Activated CD4-positive, alpha-beta T cell treated with anti-CD3 and anti-CD28 coated beads for 4 hours (primary cell): ENCODE data around the gene RTTN.

Source experiments
- DNase-seq, 2 donors: peaks; one replicate each; pipeline ENCODE4 v3.0.0-alpha.2; 2020

RTTN gene

DNA sequence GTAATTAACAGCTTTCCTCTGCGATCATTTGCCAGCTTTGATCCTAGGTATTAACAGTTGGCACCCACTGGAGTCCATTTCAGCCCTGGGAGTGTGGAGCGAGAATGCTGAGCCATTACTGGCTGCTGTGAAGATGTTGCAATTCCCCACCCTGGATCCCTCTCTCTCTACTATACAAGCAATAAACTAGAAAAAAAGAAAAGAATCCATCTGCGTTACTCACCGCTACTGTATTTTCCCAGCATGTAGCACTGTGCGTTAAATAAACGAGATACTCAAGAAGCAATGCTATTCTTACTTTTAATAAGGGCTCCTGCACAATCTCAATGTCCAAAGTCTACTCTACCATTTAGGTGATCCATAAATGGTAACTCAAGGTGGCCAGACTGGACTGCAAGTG, 8.5 kb downstream of the RTTN start:
- no peak for DNase-seq

DNA sequence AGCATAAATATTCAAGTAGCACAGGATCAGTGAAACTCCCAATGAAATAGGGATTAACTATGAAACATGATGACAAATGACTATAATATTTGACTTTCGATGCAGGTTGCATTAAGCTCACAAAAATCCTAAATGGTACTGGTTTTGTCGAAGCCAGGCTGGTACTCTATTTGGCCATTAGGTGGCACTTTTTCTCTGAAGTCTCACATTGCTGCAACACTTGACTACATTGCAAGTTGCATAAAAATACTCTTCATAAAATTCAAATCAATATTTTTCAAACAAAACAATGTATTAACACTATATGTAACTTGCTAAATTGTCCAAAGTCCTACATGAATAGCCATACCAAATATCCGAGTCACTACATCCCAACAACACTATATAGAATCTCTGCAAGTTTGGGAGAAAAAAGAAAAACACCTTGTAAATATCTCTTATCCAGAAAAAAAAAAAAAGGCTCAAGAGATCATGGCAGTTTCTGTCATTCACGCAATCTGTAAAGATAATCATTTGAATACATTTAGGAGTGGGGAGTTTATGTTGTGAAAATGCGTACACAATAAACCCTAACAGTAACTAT, 9.5 kb downstream of the RTTN start:
- peak in 1 of 2 donors; percentile 5 for DNase-seq

DNA sequence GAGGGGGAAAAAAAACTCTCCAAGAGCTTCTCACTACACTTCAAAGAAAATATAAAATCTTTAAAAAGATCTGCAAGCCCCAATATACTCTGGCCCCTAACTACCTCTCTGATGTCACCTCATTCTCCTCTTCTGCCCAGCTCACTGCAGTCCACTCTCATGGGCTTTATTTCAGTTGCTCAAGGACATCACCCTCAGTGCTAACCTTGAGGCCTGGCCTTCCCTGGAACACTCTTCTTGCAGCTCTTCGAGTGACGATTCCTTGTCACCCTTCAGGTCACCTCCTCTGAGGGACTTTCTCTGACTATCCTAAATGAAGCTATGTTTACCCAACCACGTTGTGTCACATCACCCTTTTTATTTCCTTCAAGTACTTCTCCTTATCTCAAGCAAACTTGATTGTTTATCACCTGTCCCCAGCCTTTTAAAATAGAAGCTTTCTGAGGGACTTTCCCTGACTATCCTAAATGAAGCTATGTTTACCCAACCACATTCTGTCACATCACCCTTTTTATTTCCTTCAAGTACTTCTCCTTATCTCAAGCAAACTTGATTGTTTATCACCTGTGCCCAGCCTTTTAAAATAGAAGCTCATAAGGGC, 10.4 kb downstream of the RTTN start:
- DNase-seq = no peak

DNA sequence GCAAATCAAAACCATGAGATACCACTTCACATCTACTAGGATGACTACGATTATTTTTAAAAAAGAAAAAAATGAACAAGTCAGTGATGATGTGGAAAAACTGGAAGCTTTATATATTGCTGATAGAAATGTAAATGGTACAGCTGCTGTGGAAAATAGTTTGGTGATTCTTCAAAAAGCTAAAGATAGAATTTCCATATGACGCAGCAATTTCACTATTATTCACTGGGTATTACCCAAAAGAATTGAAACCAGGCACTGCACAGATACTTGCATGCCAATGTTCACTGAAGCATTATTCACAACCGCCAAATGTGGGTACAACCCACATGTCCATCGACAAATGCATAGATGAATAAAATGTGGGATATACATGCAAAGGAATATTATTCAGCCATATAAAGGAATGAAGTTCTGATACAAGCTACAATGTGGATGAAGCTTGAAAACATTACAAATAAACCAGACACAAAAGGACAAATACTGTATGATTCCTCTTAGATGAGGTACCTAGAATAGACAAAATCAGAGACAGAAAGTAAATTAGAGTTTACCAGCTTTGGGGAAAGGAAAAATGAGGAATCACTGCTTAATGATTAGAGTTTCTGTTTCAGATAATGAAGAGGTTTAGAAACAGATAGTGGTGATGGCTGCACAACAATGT, 11.1 kb downstream of the RTTN start:
- DNase-seq = no peak

DNA sequence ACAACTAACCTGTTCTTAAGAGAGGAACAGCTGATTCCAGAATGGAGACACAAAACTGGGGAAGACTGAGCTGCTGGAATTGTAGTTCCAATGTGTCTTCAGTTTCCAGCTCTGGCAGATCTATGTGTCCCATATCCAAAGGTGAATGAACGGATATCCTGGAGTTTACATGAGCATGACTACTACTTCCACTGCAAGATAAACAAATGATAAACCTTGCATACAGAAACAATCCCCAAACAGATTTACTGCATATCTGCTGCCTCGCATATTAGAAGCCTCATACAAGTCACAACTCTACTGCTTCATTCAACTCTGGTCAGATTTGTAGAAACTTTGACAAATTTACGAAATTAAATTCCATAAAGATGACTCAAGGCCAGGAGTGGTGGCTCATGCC, 15.0 kb downstream of the RTTN start:
- DNase-seq = no peak

DNA sequence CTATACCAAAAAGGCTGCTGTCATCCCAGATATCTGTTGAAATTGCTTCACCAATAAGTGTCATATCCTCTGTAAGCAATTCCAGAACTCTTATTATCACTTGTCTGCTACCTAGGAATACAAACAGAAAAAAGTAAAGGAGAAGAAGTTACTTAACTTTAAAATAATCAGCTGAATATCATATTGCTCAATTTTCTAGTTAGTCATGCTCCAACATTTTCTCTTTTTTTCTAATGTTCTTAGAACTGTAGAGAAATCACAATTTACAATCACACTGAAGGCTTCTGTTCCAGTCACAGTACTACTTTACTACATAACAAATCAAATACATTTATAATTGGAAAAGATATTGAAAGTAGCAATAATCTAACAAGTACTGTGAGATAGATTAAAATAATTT, 17.4 kb downstream of the RTTN start:
- no peak for DNase-seq

DNA sequence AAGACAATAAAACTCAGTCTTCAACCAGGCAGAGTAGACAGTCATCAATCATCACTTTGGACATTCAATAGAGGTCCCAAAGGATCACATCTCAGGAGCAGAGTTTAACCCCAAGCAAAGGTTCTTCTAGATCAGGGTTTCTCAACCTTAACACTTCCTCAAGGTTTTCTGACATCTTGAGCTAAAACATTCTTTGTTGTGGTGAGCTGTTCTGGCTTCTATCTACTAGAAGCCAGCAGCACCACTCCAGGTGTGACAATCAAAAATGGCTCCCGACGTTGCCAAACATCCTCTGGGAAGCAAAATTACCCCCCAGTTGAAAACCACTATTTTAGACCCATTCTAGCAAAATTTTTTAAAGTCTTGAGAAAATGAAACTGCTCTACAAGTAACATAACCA, 22.0 kb downstream of the RTTN start:
- DNase-seq = no peak

DNA sequence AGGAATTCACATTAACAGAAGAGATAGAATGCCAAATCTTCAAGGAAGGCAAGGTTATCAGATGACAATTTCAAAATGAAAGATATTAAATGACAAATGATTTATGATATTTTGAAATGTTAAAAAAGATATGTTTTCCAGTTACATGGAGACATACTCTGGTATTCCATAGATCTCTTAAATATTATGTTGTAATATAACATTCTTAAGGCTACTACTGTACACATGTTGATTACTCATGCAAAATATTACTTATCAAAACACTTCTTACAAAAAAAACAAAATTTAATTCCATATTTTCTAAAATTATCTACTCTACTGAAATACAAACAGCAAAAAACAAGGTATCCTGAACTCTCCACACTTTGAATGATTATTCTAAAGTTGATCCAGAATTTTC, 22.9 kb downstream of the RTTN start:
- DNase-seq = no peak

DNA sequence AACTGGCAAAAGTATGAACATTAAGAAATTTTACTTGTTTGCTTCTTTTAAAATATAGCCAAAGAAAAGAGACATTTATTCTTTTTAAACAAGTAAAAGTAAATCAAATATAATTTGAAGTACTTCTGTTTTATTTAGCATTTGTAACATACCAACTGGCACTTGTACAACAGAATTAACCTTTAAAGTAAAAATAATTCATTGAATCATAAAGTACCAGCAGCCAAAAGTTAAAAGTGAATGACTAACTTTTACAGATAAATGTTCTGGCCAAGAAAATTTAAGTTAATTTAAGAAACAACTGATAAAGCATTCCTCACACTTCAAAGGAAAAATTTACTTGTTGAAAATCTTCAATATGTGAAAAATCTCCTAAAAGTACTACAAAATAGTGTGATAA, 23.8 kb downstream of the RTTN start:
- DNase-seq = no peak

DNA sequence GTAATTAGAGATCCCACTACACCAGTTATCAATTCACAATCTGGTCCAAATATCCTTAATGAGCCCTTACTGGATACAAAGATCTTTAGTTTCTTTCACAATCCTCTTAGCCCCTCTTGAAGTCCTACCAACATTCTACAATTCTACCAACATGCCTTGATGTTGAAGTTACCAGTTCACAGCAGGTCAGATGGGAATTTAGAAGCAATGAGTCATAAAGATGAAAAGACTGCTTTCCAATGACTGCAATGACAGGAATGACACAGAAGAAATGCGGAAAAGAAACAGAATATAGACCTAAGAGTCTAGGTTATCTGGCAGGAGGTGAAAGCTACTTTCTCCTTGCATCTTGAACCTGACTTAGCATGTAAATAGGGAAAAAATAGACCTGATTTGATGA, 24.5 kb downstream of the RTTN start:
- no peak for DNase-seq

DNA sequence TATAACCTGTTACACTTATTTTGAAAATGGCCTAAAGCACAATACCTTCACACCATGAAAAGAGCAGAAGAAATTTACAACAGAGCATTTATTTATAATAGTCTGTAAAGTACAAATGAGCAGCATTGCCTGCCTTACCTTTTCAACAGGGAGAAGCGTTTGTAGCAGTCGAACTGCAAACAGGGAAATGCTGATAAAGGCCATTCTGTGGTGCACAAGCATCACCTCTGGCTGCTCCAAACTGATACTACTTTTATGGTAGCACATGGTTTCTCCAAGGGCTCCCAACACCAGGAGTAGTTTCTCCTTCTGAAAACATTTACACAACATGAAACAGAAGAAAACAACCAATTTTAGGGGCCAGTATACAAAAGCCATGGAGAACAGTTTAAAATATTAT, 28.9 kb downstream of the RTTN start:
- no peak for DNase-seq

DNA sequence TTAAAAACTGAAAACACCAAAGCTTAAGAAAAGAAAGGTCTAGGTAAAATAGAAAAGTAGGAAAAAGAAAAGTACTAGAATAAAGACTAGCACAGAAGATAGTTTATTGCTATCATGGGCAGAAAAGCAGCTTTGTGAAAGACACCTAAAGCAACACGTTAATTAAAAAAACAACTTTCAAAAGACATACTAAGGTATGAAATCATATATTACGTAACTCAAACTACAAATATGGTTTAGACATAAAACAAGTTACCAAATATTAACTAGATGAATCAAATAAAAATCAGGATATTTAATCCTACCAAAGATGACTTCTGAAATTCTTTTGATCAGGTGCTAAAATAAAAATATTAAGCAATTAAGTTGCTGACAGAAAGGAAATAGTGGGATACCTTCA, 30.3 kb downstream of the RTTN start:
- DNase-seq = no peak

DNA sequence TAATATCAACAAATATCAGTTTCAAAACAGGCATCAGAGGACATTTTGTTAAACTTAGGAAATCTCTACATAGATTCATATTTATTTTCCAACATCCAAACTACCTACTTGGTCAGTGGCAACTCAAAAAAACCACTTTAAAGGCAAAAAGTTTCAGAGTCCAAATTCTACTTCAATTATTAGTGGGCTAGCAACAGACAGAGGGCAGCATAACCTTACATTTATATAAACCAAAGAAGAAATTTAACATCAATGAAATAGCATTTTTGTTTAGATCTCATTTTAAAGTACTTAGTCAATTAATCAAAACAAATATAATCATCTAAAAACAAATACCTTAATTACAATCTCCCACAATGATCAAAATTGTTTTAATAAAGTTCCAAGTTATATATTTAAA, 33.3 kb downstream of the RTTN start:
- no peak for DNase-seq

DNA sequence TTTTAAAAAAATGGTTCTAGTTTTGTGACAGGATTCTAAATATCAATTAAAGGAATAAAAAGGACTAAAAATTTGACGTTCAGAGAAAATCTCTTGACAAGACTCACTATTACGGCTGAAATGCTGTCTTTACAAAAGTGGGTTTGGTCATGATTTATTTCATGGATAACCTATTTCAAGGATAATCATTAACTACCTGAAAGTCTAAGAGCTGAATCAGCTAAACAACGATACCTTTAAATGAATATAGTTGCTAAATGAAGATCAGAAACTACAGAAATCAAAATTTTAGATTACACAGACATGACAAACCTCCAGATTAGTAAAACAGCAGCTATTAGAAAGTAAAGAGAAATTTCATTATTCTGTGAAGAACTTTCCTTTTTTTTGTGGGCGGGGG, 35.7 kb downstream of the RTTN start:
- no peak for DNase-seq

DNA sequence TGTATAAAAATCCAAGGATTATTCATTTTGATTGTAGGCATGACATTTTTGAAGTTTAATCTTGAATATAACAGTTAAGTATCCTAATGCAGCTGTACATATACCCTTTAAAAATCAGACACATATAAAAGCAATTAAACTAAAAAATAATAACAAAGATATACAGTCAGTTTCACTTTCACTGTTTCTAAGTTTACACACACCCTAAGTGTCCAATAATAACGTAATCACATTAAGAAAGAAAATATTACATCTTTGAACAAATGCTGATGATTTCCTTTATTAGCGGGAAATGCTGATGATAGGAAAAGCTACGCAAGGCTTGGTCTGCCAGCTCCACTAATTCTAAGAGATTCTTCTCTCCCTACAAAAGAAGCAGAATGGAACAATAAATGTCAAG, 38.8 kb downstream of the RTTN start:
- no peak for DNase-seq

DNA sequence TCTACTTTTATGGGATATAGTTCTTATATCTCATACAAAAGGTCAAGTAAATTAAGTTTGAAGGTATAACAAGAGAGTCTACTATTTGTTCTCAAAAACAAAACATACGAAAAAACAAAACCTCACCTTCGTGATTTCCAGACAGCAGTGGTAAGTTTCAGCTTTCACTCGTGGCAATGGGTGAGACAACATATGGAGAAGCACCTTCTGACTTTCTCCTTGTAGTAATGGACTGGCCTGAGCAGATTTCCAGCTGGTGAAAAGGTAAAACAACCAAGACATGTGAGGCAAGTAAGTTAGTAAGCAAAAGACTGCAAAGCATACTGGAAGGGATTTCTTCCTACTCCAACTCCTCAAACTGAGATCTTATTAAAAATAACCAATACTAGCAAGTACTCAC, 39.6 kb downstream of the RTTN start:
- no peak for DNase-seq

DNA sequence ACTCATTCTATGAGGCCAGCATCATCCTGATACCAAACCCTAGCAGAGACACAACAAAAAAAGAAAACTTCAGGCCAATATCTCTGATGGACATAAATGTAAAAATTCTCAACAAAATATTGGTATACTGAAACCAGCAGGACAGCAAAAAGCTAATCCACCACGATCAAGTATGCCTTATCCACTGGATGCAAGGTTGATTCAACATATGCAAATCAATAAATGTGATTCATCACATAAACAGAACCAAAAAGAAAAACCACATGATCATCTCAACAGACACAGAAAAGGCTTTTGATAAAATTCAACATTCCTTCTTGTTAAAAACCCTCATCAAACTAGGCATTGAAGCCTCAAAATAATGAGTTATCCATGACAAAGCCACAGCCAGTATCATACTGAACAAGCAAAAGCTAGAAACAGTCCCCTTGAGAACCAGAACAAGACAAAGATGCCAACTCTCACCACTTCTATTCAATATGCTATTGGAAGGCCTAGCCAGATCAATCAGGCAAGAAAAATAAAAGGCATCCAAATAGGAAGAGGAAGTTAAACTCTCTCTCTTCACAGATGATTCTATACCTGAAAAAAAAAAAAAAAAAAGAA, 45.3 kb downstream of the RTTN start:
- DNase-seq = no peak

DNA sequence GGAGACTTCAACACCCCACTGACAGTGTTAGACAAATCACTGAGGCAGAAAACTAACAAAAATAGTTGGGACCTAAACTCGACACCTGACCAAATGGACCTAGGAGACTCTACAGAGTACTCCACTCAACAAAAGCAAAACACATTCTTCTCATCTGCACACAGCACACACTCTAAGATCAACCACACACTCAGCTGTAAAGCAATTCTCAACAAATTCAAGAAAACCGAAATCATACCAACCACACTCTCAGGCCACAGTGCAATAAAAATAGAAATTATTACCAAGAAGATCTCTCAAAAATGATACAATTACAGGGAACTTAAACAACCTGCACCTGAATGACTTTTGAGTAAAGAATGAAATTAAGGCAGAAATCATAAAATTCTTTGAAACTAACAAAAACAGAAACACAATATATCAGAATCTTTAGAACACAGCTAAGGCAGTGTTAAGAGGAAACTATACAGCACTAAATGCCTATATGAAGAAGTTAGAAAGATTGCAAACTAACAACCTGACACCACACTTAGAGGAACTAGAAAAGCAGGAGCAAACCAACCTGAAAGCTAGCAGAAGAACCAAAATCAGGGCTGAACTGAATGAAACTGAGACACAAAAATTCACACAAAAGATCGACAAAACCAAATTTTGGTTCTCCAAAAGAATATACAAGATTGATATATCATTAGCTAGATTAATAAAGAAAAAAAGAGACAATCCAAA, 46.3 kb downstream of the RTTN start:
- no peak for DNase-seq

DNA sequence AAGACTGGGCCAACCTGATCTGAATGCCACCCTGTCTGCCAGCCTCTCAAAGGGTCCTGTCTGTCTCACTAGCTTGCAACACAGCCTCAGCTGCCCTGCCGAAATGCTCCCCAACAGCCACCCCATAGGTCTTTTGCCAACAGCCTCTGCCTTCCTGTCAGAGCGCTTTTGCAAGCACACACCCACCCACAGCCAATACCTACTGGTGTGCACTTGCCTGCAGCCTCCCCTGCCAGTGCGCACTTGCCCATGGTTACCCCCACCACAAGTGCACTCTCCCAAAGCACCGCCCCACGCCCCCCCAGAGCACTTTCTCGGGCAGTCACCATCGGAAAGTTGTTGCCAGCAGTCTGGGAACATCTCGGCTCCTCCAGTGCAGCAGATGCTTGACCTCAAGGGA, 48.6 kb downstream of the RTTN start:
- no peak for DNase-seq

DNA sequence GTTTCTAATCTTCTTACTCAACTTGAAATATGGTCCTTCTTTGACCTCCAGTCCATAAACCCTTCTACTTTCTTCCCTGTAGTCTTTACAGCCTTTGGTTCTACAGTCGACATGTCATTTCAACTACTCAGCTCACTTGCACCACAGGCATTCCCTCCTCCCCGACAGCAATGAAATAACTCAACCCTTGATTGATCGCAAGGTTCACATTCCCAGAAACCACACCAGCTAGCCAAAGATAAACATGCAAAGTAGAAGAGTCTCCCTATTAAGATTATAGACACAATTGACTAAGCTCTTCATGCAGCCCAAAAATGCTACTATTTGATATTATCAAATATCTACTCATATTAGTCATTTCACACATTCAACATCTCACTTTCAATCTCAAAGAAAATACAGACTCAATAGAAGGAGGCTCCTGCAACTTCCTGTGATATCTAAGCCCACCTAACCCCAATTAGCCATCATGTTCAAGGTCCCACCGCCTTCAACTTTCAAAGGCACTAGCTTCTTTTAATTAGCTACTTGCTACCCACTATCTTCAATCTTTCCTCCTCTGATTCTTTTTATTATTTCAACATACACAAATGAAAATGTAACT, 50.8 kb downstream of the RTTN start:
- no peak for DNase-seq

DNA sequence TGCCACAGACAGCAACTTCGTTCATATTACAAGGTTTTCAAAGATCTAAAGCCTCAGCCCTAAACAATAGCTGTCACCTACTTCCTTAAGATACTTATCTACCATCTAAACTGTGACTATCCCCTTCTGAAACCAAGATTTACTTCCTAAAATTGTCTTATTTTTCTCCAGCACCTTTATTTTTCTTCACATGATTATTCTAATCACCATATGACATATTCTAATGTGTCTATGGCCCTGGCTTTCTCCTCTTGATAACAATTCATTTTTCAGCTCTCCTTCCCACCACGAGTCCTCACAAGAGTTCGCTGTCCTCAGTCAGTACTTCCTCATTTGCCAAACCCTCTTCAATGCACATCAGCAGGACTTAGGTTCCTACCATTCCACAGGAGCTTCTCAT, 53.9 kb downstream of the RTTN start:
- no peak for DNase-seq

DNA sequence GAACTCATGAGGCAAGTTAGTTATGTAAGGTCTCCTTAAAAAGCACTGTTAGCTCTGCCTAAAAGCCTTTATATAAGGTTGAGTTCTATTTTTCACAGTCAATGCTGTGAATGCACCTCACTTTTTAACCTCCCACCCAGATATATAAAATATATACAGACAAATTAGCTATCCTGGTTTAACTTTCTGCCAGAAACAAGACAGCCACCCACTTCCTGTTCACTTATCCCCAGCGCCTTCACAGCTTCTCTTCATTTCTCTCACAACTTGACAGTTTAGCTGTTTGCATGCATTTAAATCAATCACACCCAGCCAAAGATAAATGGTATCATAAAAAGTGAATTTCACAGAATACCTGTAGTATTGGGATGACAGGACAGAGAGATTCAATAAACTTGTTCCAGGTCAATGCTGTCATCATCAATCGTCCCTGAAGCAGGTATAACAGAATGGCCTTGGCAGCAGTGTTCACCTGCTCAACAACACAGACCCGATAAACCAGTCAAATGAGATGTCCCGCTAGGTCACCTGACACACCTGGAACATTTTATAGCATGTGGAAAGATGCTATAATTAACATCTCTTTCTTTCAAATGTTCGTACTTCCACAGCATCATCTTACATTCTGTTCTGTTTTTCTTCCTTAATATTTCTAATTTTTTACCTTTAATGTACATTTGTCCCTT, 55.7 kb downstream of the RTTN start:
- DNase-seq = no peak

DNA sequence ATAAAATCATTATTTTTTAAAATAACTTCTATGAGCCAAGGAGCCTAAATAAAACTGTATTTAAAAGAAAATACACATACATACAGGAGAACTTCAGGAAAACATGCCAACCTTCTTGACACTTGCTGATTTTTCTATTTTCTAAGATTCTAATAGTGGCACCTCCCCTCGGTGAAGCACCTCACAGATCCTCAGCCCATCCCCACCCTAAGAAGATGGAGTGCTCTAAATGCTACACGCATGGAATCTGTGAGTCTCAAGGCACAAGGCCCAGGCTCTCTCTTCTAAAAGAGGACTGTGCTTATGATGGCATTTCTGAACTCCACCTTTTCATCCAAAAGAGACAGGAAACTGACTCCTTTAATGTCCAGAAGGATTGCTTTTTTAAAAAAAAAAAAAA, 56.3 kb downstream of the RTTN start:
- no peak for DNase-seq
